A673 (cell line): ENCODE results near the gene NRDC. TPM values are rescaled to one million over a fixed set of nuclear protein-coding genes. Genes with fewer than 3 reads are reported as not detected.

ENCODE experiments used
- BruUV-seq: library from RNA; stranded (reverse); fragments of 400-500 nt; replicated peaks from 2 replicates; lab custom pipeline; 2021; lab: Mats Ljungman, UMichigan
- CTCF ChIA-PET: fragments of 300-600 bp; sonication (Branson Sonifier 250); formaldehyde crosslinking; loops from one replicate; lab custom pipeline; 2022; ENCODE audit warnings: antibody characterized with exemption; lab: Charles Lee
- POLR2A ChIA-PET: fragments of 300-600 bp; sonication (Branson Sonifier 250); formaldehyde crosslinking; loops from one replicate; lab custom pipeline; 2022; ENCODE audit warnings: antibody characterized with exemption; ENCODE audit not compliant: low non-redundant PET; lab: Charles Lee
- DNase-seq: peaks from one replicate; pipeline ENCODE4 v3.0.0-alpha.2; 2015; ENCODE audit warnings: low spot score
- H3K27ac ChIP-seq: fragments of 200-600 bp; sonication (generic); 2 replicates; pipeline ENCODE4 v1.5.1; 2016; ENCODE audit warnings: mixed run types, low read depth, mild to moderate bottlenecking, mixed read lengths, antibody characterized with exemption, low read length; ENCODE audit not compliant: poor library complexity, severe bottlenecking
- H3K27me3 ChIP-seq: fragments of 200-600 bp; sonication (generic); replicated peaks from 2 replicates; pipeline ENCODE4 v1.6.1; 2017; ENCODE audit warnings: mixed run types, low read depth, mild to moderate bottlenecking, mixed read lengths, antibody characterized with exemption, low read length; ENCODE audit not compliant: insufficient read depth, poor library complexity
- H3K36me3 ChIP-seq: fragments of 200-600 bp; sonication (generic); 2 replicates; pipeline ENCODE4 v1.6.1; 2016; ENCODE audit warnings: mixed run types, mild to moderate bottlenecking, mixed read lengths, antibody characterized with exemption, low read length; ENCODE audit not compliant: insufficient read depth, poor library complexity, severe bottlenecking
- H3K4me1 ChIP-seq: fragments of 200-600 bp; sonication (generic); 2 replicates; pipeline ENCODE4 v1.6.1; 2017; ENCODE audit warnings: mixed run types, mild to moderate bottlenecking, mixed read lengths, antibody characterized with exemption, low read length; ENCODE audit not compliant: insufficient read depth, poor library complexity, severe bottlenecking
- H3K4me3 ChIP-seq: fragments of 200-600 bp; sonication (generic); 2 replicates; pipeline ENCODE4 v1.5.1; 2016; ENCODE audit warnings: low read depth, mixed run types, mild to moderate bottlenecking, mixed read lengths, low read length; ENCODE audit not compliant: poor library complexity, severe bottlenecking
- H3K9me3 ChIP-seq: fragments of 200-600 bp; sonication (generic); 2 replicates; pipeline ENCODE4 v1.6.1; 2016; ENCODE audit warnings: mixed run types, low read depth, mild to moderate bottlenecking, mixed read lengths, antibody characterized with exemption, low read length; ENCODE audit not compliant: poor library complexity, severe bottlenecking
- EZH2 ChIP-seq: fragments of 200-600 bp; sonication (generic); IDR thresholded peaks from 2 replicates; pipeline ENCODE4 v1.6.1; 2017; ENCODE audit warnings: borderline replicate concordance, low read depth, mild to moderate bottlenecking, mixed read lengths, antibody characterized with exemption, low read length; ENCODE audit not compliant: poor library complexity, severe bottlenecking
- intact Hi-C: fragments of 100-400 bp; cut with micrococcal nuclease; formaldehyde crosslinking; loops from one replicate; pipeline ENCODE4 v1.10.0; 2022; ENCODE audit not compliant: unreplicated experiment
- total RNA-seq: library from RNA; stranded (reverse); gene quantifications from 2 replicates; pipeline ENCODE4 v1.2.3, GENCODE V29; 2021
- TF ChIP-seq, protein P1 (sequence below): fragments of 300-800, 200-600 bp; sonication (generic); conservative IDR thresholded peaks from 2 replicates; pipeline ENCODE4 v1.5.1; 2017; ENCODE audit warnings: low read depth, mild to moderate bottlenecking, antibody characterized with exemption, low read length, moderate library complexity, mixed read lengths

NRDC gene
- total RNA-seq, 1 experiment from 2014 or later: 1,009 TPM

DNA sequence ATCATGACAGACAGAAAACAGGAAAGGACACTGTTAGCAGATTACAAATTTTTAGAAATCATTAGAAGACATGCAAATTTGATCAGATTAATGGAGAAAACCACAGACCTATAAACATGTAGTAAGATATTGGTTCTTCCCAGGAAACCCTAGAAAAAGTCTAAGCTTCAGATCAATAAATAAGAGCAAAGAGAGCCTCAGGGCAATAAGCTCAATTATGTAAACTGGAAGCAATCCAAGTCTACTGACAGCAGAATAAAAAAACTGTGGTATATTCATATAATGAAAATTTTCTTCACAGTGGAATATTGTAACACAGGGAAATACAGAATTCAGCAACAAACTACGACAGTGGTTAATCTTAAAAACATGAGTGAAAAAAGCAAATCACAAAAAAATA, 36.3 kb downstream of the NRDC start:
- ChIA-PET CTCF (no interaction called here), POLR2A (interaction anchor here (0.5 to 0.7 kb wide), 2 partner anchors 313 to 483 kb away, joined by 3 to 4 read pairs; no protein-coding TSS in a partner anchor)
- TF ChIP-seq, protein P1, sequence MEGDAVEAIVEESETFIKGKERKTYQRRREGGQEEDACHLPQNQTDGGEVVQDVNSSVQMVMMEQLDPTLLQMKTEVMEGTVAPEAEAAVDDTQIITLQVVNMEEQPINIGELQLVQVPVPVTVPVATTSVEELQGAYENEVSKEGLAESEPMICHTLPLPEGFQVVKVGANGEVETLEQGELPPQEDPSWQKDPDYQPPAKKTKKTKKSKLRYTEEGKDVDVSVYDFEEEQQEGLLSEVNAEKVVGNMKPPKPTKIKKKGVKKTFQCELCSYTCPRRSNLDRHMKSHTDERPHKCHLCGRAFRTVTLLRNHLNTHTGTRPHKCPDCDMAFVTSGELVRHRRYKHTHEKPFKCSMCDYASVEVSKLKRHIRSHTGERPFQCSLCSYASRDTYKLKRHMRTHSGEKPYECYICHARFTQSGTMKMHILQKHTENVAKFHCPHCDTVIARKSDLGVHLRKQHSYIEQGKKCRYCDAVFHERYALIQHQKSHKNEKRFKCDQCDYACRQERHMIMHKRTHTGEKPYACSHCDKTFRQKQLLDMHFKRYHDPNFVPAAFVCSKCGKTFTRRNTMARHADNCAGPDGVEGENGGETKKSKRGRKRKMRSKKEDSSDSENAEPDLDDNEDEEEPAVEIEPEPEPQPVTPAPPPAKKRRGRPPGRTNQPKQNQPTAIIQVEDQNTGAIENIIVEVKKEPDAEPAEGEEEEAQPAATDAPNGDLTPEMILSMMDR: no peak
- no peak for TF ChIP-seq EZH2
- intact Hi-C loops: no loop called here
- peak overlapping the region; percentile 9 for H3K4me3 ChIP-seq
- peaks cover 63% of the 10 kb centered on the region for H3K4me1 ChIP-seq
- H3K27me3 ChIP-seq: no peaks in the 10 kb centered on the region
- H3K9me3 ChIP-seq: peaks cover 3% of the 10 kb centered on the region
- no TSS peak for BruUV-seq
- peak overlapping the region; percentile 99 for H3K27ac ChIP-seq
- H3K36me3 ChIP-seq: peaks cover 44% of the 10 kb centered on the region
- peak; percentile 70 for DNase-seq

DNA sequence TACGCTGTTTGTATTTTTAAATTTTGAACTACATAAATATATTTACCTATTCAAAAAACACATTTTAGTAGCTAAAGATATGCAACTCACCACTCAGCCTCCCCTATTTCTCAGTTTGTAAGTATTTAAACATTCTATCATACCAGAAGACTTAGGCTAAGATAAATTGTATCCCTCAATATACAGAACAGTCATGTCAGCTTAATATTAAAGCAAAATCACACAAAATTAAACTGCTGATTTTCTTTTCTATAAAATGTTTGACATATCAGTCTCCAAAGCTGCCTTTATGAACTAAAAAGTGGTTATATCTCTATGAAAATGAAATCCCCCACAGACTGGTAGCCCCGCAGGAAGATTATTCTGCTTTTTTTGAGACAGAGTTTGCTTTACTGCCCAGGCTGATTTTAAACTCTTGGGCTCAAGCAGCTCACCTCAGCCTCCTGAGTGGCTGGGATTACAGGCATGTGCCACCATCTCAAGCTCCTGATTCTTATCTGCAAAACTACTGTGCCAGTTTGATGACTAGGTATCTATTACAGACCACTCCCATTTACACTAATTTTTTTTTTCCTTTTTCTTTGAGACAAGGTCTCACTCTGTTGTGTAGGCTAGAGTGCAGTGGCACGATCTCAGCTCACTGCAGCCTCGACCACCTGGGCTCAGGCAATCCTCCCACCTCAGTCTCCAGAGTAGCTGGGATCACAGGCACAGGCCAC, 37.6 kb downstream of the NRDC start:
- POLR2A ChIA-PET: interaction anchor here (0.7 kb wide), 1 partner anchor 11 kb away, joined by 3 read pairs; no protein-coding TSS in a partner anchor
- BruUV-seq: no TSS peak
- CTCF ChIA-PET: no interaction called here
- no peaks in the 10 kb centered on the region for H3K27me3 ChIP-seq
- H3K9me3 ChIP-seq: no peaks in the 10 kb centered on the region
- intact Hi-C loops: no loop called here
- H3K4me1 ChIP-seq: peaks cover 61% of the 10 kb centered on the region
- peak; percentile 78 for DNase-seq
- peak overlapping the region; percentile 55 for H3K4me3 ChIP-seq
- TF ChIP-seq EZH2: no peak
- TF ChIP-seq, protein P1: no peak
- peaks cover 46% of the 10 kb centered on the region for H3K36me3 ChIP-seq
- H3K27ac ChIP-seq: peak overlapping the region; percentile 99

DNA sequence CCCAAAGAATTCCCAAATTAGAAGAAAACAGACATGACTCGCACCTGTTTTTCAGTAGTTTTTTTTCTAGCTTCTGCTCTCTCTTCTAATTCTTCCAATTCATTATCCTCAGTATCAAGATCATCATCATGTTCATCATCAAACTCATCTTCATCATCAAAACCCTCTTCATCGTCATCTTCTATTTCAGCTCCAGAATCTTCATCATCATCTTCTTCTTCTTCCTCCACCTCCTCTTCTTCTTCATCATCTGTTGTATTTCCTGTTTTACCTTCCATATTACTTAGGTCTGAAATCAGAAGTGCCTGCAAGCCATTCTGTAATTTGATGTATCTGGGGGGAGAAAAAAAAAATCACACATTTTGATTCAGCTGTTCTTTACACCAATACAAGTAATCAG, 38.3 kb downstream of the NRDC start:
- CTCF ChIA-PET: no interaction called here
- Histone ChIP-seq H3K4me3 (peak overlapping the region; percentile 55), H3K4me1 (peaks cover 54% of the 10 kb centered on the region), H3K9me3 (no peaks in the 10 kb centered on the region), H3K36me3 (peaks cover 53% of the 10 kb centered on the region), H3K27me3 (no peaks in the 10 kb centered on the region), H3K27ac (peak overlapping the region; percentile 99)
- no peak for DNase-seq
- BruUV-seq: no TSS peak
- POLR2A ChIA-PET: interaction anchor here (0.5 to 0.6 kb wide), 2 partner anchors 15 to 131 kb away, joined by 7 to 10 read pairs; no protein-coding TSS in a partner anchor
- intact Hi-C loops: no loop called here
- TF ChIP-seq EZH2: no peak
- TF ChIP-seq, protein P1: no peak
